Measurements from ENCODE around the gene ACP2.

The ACP2 gene

DNA sequence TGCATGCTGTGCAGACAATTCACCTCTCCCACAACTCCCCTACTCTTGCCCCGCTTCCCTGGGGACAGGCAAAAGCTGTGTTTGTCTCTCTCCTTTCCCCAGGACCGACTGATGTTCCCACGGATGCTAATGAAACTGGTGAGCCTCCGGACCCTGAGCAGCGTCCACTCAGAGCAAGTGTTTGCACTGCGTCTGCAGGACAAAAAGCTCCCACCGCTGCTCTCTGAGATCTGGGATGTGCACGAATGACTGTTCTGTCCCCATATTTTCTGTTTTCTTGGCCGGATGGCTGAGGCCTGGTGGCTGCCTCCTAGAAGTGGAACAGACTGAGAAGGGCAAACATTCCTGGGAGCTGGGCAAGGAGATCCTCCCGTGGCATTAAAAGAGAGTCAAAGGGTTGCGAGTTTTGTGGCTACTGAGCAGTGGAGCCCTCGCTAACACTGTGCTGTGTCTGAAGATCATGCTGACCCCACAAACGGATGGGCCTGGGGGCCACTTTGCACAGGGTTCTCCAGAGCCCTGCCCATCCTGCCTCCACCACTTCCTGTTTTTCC is 19.9 kb upstream of the ACP2 start:
- POLR2A ChIA-PET = interaction anchor here (1.0 to 1.2 kb wide), 2 partner anchors 9 to 20 kb away, joined by 3 to 8 read pairs; partner anchors contain the start of gene ACP2
- DNase-seq (ENCODE audit: extremely low spot score) = no peak
- CTCF ChIA-PET = interaction anchor here (0.6 to 1.2 kb wide), 3 partner anchors 9 to 643 kb away, joined by 3 to 4 read pairs (median 4); no protein-coding TSS in a partner anchor
- TF ChIP-seq LEF1 (IDR thresholded peaks at IDR 0.05; ENCODE audit: borderline replicate concordance) = no peak

DNA sequence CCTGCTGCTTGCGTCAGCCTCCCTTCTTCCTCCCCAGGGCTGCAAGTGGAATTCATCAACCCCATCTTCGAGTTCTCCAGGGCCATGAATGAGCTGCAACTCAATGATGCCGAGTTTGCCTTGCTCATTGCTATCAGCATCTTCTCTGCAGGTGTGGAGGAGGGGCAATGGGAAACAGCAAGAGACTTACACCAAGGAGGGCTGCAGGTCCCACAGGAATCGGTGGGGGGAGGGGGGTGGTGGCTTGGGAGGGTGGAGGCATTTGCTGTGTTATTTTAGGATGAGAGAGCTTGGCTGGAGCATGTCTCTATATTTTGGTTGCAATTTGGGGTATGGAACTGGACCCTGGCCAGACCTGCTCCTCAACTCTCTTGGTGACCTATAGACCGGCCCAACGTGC is 19.3 kb upstream of the ACP2 start:
- no peak for DNase-seq (ENCODE audit: extremely low spot score)
- ChIA-PET CTCF (interaction anchor here (0.9 to 1.2 kb wide), 2 partner anchors 8 to 88 kb away, joined by 3 to 4 read pairs; no protein-coding TSS in a partner anchor), POLR2A (interaction anchor here (1.0 to 1.2 kb wide), 2 partner anchors 8 to 19 kb away, joined by 3 to 8 read pairs; partner anchors contain the start of gene ACP2)
- TF ChIP-seq HDGF (IDR thresholded peaks at IDR 0.05; ENCODE audit: borderline replicate concordance) = no peak
- no peak for TF ChIP-seq ARNT (IDR thresholded peaks at IDR 0.05)
- no peak for TF ChIP-seq L3MBTL2 (conservative IDR thresholded peaks at IDR 0.05)
- TF ChIP-seq BHLHE40 (IDR thresholded peaks at IDR 0.05; ENCODE audit: borderline replicate concordance) = no peak
- no peak for TF ChIP-seq FOXM1 (IDR thresholded peaks at IDR 0.05; ENCODE audit: borderline replicate concordance)
- TF ChIP-seq FOXK2 (IDR thresholded peaks at IDR 0.05) = no peak
- TF ChIP-seq SUZ12 (IDR thresholded peaks at IDR 0.05) = no peak
- no peak for TF ChIP-seq CTBP1 (IDR thresholded peaks at IDR 0.05; ENCODE audit: borderline replicate concordance)
- no peak for TF ChIP-seq TARDBP (IDR thresholded peaks at IDR 0.05)
- TF ChIP-seq ZNF384 (IDR thresholded peaks at IDR 0.05) = no peak
- TF ChIP-seq LEF1 (IDR thresholded peaks at IDR 0.05; ENCODE audit: borderline replicate concordance) = no peak
- TF ChIP-seq ELF4 (IDR thresholded peaks at IDR 0.05) = no peak
- no peak for TF ChIP-seq SP1 (IDR thresholded peaks at IDR 0.05)
- TF ChIP-seq FOXA1 (IDR thresholded peaks at IDR 0.05) = no peak
- TF ChIP-seq NFRKB (IDR thresholded peaks at IDR 0.05) = no peak
- TF ChIP-seq, protein P1, sequence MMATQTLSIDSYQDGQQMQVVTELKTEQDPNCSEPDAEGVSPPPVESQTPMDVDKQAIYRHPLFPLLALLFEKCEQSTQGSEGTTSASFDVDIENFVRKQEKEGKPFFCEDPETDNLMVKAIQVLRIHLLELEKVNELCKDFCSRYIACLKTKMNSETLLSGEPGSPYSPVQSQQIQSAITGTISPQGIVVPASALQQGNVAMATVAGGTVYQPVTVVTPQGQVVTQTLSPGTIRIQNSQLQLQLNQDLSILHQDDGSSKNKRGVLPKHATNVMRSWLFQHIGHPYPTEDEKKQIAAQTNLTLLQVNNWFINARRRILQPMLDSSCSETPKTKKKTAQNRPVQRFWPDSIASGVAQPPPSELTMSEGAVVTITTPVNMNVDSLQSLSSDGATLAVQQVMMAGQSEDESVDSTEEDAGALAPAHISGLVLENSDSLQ (IDR thresholded peaks at IDR 0.05) = no peak

DNA sequence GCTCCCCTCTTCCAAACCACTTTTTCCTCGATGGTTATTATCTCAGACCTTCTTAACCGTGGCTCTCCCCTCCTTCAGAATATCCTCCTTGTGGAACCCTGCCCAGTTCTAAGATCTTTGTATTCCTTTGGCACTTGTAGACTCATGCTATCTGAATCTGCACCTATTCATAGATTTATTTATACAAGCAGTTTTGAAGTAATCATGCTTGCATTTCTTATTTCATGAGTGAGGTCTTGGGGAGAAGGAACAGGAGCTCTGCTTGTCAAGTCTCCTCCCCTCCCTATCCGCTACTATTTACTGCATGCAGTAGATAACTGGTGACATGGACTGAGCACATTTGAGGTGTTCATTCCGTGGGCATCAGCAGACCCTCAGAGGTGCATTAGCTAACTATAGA is 15.9 kb upstream of the ACP2 start:
- POLR2A ChIA-PET = interaction anchor here (0.7 to 3.2 kb wide), 5 partner anchors 10 to 50 kb away, joined by 3 to 11 read pairs (median 3); partner anchors contain the start of genes ACP2 and DDB2
- TF ChIP-seq, protein P1 (IDR thresholded peaks at IDR 0.05) = no peak
- TF ChIP-seq SP1 (IDR thresholded peaks at IDR 0.05) (no peak), FOXK2 (IDR thresholded peaks at IDR 0.05) (no peak), NFRKB (IDR thresholded peaks at IDR 0.05) (no peak), ARNT (IDR thresholded peaks at IDR 0.05) (no peak), HDGF (IDR thresholded peaks at IDR 0.05; ENCODE audit: borderline replicate concordance) (no peak), L3MBTL2 (conservative IDR thresholded peaks at IDR 0.05) (no peak), ELF4 (IDR thresholded peaks at IDR 0.05) (no peak), TARDBP (IDR thresholded peaks at IDR 0.05) (no peak)
- no peak for DNase-seq (ENCODE audit: extremely low spot score)
- CTCF ChIA-PET = no interaction called here

GRCh38 chr11:47264119-47264518 is 15.5 kb upstream of the ACP2 start:
- no peak for TF ChIP-seq BHLHE40 (IDR thresholded peaks at IDR 0.05; ENCODE audit: borderline replicate concordance)
- TF ChIP-seq ZNF384 (IDR thresholded peaks at IDR 0.05) = no peak
- TF ChIP-seq NFRKB (IDR thresholded peaks at IDR 0.05) = no peak
- no peak for TF ChIP-seq CTBP1 (IDR thresholded peaks at IDR 0.05; ENCODE audit: borderline replicate concordance)
- no peak for TF ChIP-seq FOXM1 (IDR thresholded peaks at IDR 0.05; ENCODE audit: borderline replicate concordance)
- TF ChIP-seq, protein P1 (IDR thresholded peaks at IDR 0.05) = no peak
- no peak for TF ChIP-seq TARDBP (IDR thresholded peaks at IDR 0.05)
- TF ChIP-seq L3MBTL2 (conservative IDR thresholded peaks at IDR 0.05) = no peak
- TF ChIP-seq FOXA1 (IDR thresholded peaks at IDR 0.05) = no peak
- no peak for TF ChIP-seq SUZ12 (IDR thresholded peaks at IDR 0.05)
- no peak for TF ChIP-seq HDGF (IDR thresholded peaks at IDR 0.05; ENCODE audit: borderline replicate concordance)
- CTCF ChIA-PET = no interaction called here
- no peak for DNase-seq (ENCODE audit: extremely low spot score)
- POLR2A ChIA-PET = interaction anchor here (0.7 to 3.2 kb wide), 5 partner anchors 10 to 50 kb away, joined by 3 to 11 read pairs (median 3); partner anchors contain the start of genes ACP2 and DDB2

- POLR2A ChIA-PET = interaction anchor here (1.0 kb wide), 1 partner anchor 13 kb away, joined by 4 read pairs; the partner anchor contains the start of gene ACP2
Measured at GRCh38 chr11:47261291-47261800, 12.7 kb upstream of the ACP2 start.

GRCh38 chr11:47260366-47260765 is 11.8 kb upstream of the ACP2 start:
- CTCF ChIA-PET = interaction anchor here (0.8 to 2.8 kb wide), 3 partner anchors 82 to 137 kb away, joined by 3 to 25 read pairs (median 17); no protein-coding TSS in a partner anchor
- POLR2A ChIA-PET = interaction anchor here (0.7 to 3.2 kb wide), 5 partner anchors 8 to 82 kb away, joined by 3 to 21 read pairs (median 7); partner anchors contain the start of gene ACP2
- TF ChIP-seq FOXA1 (IDR thresholded peaks at IDR 0.05) = no peak
- TF ChIP-seq ZNF384 (IDR thresholded peaks at IDR 0.05) = no peak
- TF ChIP-seq SUZ12 (IDR thresholded peaks at IDR 0.05) = no peak
- no peak for TF ChIP-seq FOXK2 (IDR thresholded peaks at IDR 0.05)
- TF ChIP-seq HDGF (IDR thresholded peaks at IDR 0.05; ENCODE audit: borderline replicate concordance) = no peak
- TF ChIP-seq LEF1 (IDR thresholded peaks at IDR 0.05; ENCODE audit: borderline replicate concordance) = no peak
- TF ChIP-seq ARNT (IDR thresholded peaks at IDR 0.05) = no peak
- TF ChIP-seq SP1 (IDR thresholded peaks at IDR 0.05) = no peak
- no peak for TF ChIP-seq NFRKB (IDR thresholded peaks at IDR 0.05)
- TF ChIP-seq TARDBP (IDR thresholded peaks at IDR 0.05) = no peak
- no peak for TF ChIP-seq CTBP1 (IDR thresholded peaks at IDR 0.05; ENCODE audit: borderline replicate concordance)
- TF ChIP-seq BHLHE40 (IDR thresholded peaks at IDR 0.05; ENCODE audit: borderline replicate concordance) = no peak
- TF ChIP-seq L3MBTL2 (conservative IDR thresholded peaks at IDR 0.05) = no peak
- no peak for TF ChIP-seq FOXM1 (IDR thresholded peaks at IDR 0.05; ENCODE audit: borderline replicate concordance)
- TF ChIP-seq, protein P1 (IDR thresholded peaks at IDR 0.05) = no peak
- no peak for TF ChIP-seq ELF4 (IDR thresholded peaks at IDR 0.05)
- DNase-seq (ENCODE audit: extremely low spot score) = no peak

More at GRCh38 chr11:47261291-47261800, 12.7 kb upstream of the ACP2 start:
- TF ChIP-seq SUZ12 (IDR thresholded peaks at IDR 0.05) = no peak
- no peak for TF ChIP-seq BHLHE40 (IDR thresholded peaks at IDR 0.05; ENCODE audit: borderline replicate concordance)
- CTCF ChIA-PET = interaction anchor here (1.2 kb wide), 1 partner anchor 82 kb away, joined by 3 read pairs; no protein-coding TSS in a partner anchor
- DNase-seq (ENCODE audit: extremely low spot score) = no peak
